HCT116 (cell line): ENCODE measurements around the gene ZSWIM6. TPM values are rescaled to one million over a fixed set of nuclear protein-coding genes. Genes with fewer than 3 reads are reported as not detected.

Source experiments
- ATAC-seq: fragments of 200-7000 bp; cut with Tn5 transposase; 2 replicates; pipeline ENCODE4 v1.9.1; 2020; ENCODE audit warnings: mild to moderate bottlenecking, moderate library complexity
- BruUV-seq: library from RNA; stranded (reverse); fragments of 400-500 nt; replicated peaks from 2 replicates; lab custom pipeline; 2021; lab: Mats Ljungman, UMichigan
- CTCF ChIA-PET: fragments of 300-600 bp; sonication (Branson Sonifier 250); formaldehyde crosslinking; loops from one replicate; lab custom pipeline; 2021; ENCODE audit warnings: antibody characterized with exemption; lab: Charles Lee
- POLR2A ChIA-PET: fragments of 300-600, 350-600 bp; sonication (Branson Sonifier 250); formaldehyde crosslinking; loops from one replicate; lab custom pipeline; 2021; ENCODE audit warnings: antibody characterized with exemption; lab: Charles Lee
- RAD21 ChIA-PET, 2 experiments: fragments of 300-600 bp; sonication (Branson Sonifier 250); formaldehyde crosslinking; loops; one replicate each; lab custom pipeline; 2023; ENCODE audit warnings: low total read pairs in 2 of 2; ENCODE audit not compliant: uncharacterized antibody in 2 of 2, unreplicated experiment in 2 of 2, low non-redundant PET in 1 of 2; lab: Charles Lee
- DNase-seq: peaks from one replicate; pipeline ENCODE4 v3.0.0-alpha.2; 2010; ENCODE audit warnings: low read depth, low spot score
- H2AFZ ChIP-seq: fragments of 200-600 bp; shearing (Covaris generic), sonication (generic); 2 replicates; pipeline ENCODE4 v1.6.1; 2017; ENCODE audit warnings: low read depth, mixed run types, mixed read lengths, antibody characterized with exemption, low read length; ENCODE audit not compliant: poor library complexity, severe bottlenecking
- H3K27ac ChIP-seq: 2 replicates; pipeline ENCODE4 v1.5.1; 2012; ENCODE audit warnings: low read depth, low read length
- H3K27me3 ChIP-seq: fragments of 200-600 bp; sonication (generic); 2 replicates; pipeline ENCODE4 v1.6.1; 2016; ENCODE audit warnings: mixed run types, low read length, mixed read lengths; ENCODE audit not compliant: insufficient read depth
- H3K36me3 ChIP-seq, 2 experiments: fragments of 200-500 bp in 1 of 2; fragments of 200-600 bp in 1 of 2; sonication (Bioruptor generic) in 1 of 2; sonication (generic) in 1 of 2; 2 replicates each; pipeline versions ENCODE4 v1.5.1 to v1.6.1; 2014 to 2016; ENCODE audit warnings: low read length in 2 of 2, inconsistent platforms in 1 of 2, mixed read lengths in 1 of 2, mixed run types in 1 of 2; ENCODE audit not compliant: insufficient read depth in 2 of 2, control insufficient read depth in 1 of 2
- H3K4me1 ChIP-seq, 2 experiments: fragments of 200-600 bp in 1 of 2; sonication (generic) in 1 of 2; 2 replicates each; pipeline versions ENCODE4 v1.5.1 to v1.6.1; 2012 to 2017; ENCODE audit warnings: low read length in 2 of 2, inconsistent platforms in 1 of 2, mild to moderate bottlenecking in 1 of 2, mixed read lengths in 1 of 2, mixed run types in 1 of 2, moderate library complexity in 1 of 2; ENCODE audit not compliant: insufficient read depth in 2 of 2, control insufficient read depth in 1 of 2
- H3K4me2 ChIP-seq: fragments of 200-600 bp; sonication (generic); 2 replicates; pipeline ENCODE4 v1.6.1; 2017; ENCODE audit warnings: mixed run types, low read length, mixed read lengths
- H3K4me3 ChIP-seq, 2 experiments: fragments of 200-600 bp in 1 of 2; sonication (generic) in 1 of 2; replicated peaks in 1 of 2; 2 replicates each; pipeline ENCODE4 v1.5.1; 2011 to 2016; ENCODE audit warnings: low read length in 2 of 2, control low read depth in 1 of 2, low read depth in 1 of 2, mild to moderate bottlenecking in 1 of 2, mixed read lengths in 1 of 2, mixed run types in 1 of 2
- H3K79me2 ChIP-seq: fragments of 200-600 bp; sonication (generic); 2 replicates; pipeline ENCODE4 v1.6.1; 2017; ENCODE audit warnings: mild to moderate bottlenecking, mixed run types, low read length, moderate library complexity, mixed read lengths; ENCODE audit not compliant: insufficient read depth
- H3K9ac ChIP-seq: fragments of 200-600 bp; sonication (generic); 2 replicates; pipeline ENCODE4 v1.6.1; 2016; ENCODE audit warnings: low read length, mixed read lengths
- H3K9me2 ChIP-seq: fragments of 200-600 bp; sonication (generic), shearing (Covaris generic); 2 replicates; pipeline ENCODE4 v1.6.1; 2017; ENCODE audit warnings: mixed run types, mild to moderate bottlenecking, moderate library complexity; ENCODE audit not compliant: insufficient read depth
- H3K9me3 ChIP-seq, 2 experiments: fragments of 200-500 bp in 1 of 2; fragments of 200-600 bp in 1 of 2; sonication (Bioruptor generic) in 1 of 2; sonication (generic) in 1 of 2; 2 replicates each; pipeline ENCODE4 v1.6.1; 2014 to 2017; ENCODE audit warnings: low read length in 2 of 2, mixed read lengths in 2 of 2, inconsistent platforms in 1 of 2, low read depth in 1 of 2, mild to moderate bottlenecking in 1 of 2, mixed run types in 1 of 2, moderate library complexity in 1 of 2; ENCODE audit not compliant: control insufficient read depth in 1 of 2, insufficient read depth in 1 of 2
- H4K20me1 ChIP-seq: fragments of 200-600 bp; sonication (generic), shearing (Covaris generic); 2 replicates; pipeline ENCODE4 v1.6.1; 2017; ENCODE audit warnings: mixed run types, mild to moderate bottlenecking, moderate library complexity; ENCODE audit not compliant: insufficient read depth
- ATF3 ChIP-seq: IDR thresholded peaks from 2 replicates; pipeline ENCODE4 v1.6.1; 2012
- CBX3 ChIP-seq: IDR thresholded peaks from 2 replicates; pipeline ENCODE4 v1.6.1; 2012; ENCODE audit warnings: low read depth
- EGR1 ChIP-seq: IDR thresholded peaks from 2 replicates; pipeline ENCODE4 v1.6.1; 2012; ENCODE audit warnings: low read depth
- ELF1 ChIP-seq: IDR thresholded peaks from 2 replicates; pipeline ENCODE4 v1.6.1; 2012; ENCODE audit warnings: low read depth, borderline replicate concordance
- EZH2 ChIP-seq: fragments of 200-600 bp; sonication (generic); IDR thresholded peaks from 2 replicates; pipeline ENCODE4 v1.6.1; 2017; ENCODE audit warnings: antibody characterized with exemption, mixed run types
- EZH2phosphoT487 ChIP-seq: fragments of 200-600 bp; IDR thresholded peaks from 2 replicates; pipeline ENCODE4 v1.6.1; 2018; ENCODE audit warnings: antibody characterized with exemption, borderline replicate concordance
- FOSL1 ChIP-seq: IDR thresholded peaks from 2 replicates; pipeline ENCODE4 v1.6.1; 2012; ENCODE audit warnings: low read depth
- JUND ChIP-seq: IDR thresholded peaks from 2 replicates; pipeline ENCODE4 v1.6.1; 2012
- POLR2A ChIP-seq: IDR thresholded peaks from 2 replicates; pipeline ENCODE4 v1.7.0; 2011; ENCODE audit warnings: borderline replicate concordance; ENCODE audit not compliant: insufficient read depth, insufficient read length; ENCODE audit errors: extremely low read depth
- POLR2AphosphoS5 ChIP-seq: IDR thresholded peaks from 2 replicates; pipeline ENCODE4 v1.6.1; 2011; ENCODE audit warnings: mild to moderate bottlenecking, low read depth, low read length, moderate library complexity
- RAD21 ChIP-seq: IDR thresholded peaks from 2 replicates; pipeline ENCODE4 v1.6.1; 2012; ENCODE audit warnings: low read depth, mild to moderate bottlenecking
- SIN3A ChIP-seq: IDR thresholded peaks from 2 replicates; pipeline ENCODE4 v1.6.1; 2012; ENCODE audit warnings: low read depth
- SP1 ChIP-seq: IDR thresholded peaks from 2 replicates; pipeline ENCODE4 v1.6.1; 2012; ENCODE audit warnings: low read depth
- SRF ChIP-seq: IDR thresholded peaks from 2 replicates; pipeline ENCODE4 v1.6.1; 2012; ENCODE audit warnings: low read depth
- TCF7L2 ChIP-seq: IDR thresholded peaks from 2 replicates; pipeline ENCODE4 v1.7.0; 2011; ENCODE audit warnings: borderline replicate concordance, inconsistent platforms; ENCODE audit not compliant: insufficient read depth, insufficient read length; ENCODE audit errors: extremely low read depth
- YY1 ChIP-seq: IDR thresholded peaks from 2 replicates; pipeline ENCODE4 v1.6.1; 2011; ENCODE audit warnings: low read length, low read depth, moderate library complexity, mild to moderate bottlenecking; ENCODE audit not compliant: insufficient replicate concordance; ENCODE audit errors: extremely low read depth
- ZFX ChIP-seq: fragments of 450-650 bp; IDR thresholded peaks from 2 replicates; pipeline ENCODE4 v1.6.1; 2017
- intact Hi-C: fragments of 100-400 bp; cut with micrococcal nuclease; formaldehyde crosslinking; loops from 2 replicates; pipeline ENCODE4 v1.10.0; 2022
- total RNA-seq: library from RNA; stranded (reverse); gene quantifications from one replicate; pipeline ENCODE4 v1.2.1, GENCODE V29; 2021; ENCODE audit not compliant: unreplicated experiment
- TF ChIP-seq, protein P1 (sequence below): IDR thresholded peaks from 2 replicates; pipeline ENCODE4 v1.6.1; 2012; ENCODE audit warnings: low read depth
- TF ChIP-seq, protein P2 (sequence below): IDR thresholded peaks from 2 replicates; pipeline ENCODE4 v1.6.1; 2011; ENCODE audit warnings: mild to moderate bottlenecking, low read length, moderate library complexity; ENCODE audit not compliant: insufficient replicate concordance; ENCODE audit errors: extremely low read depth

Gene ZSWIM6
- total RNA-seq, 1 experiment from 2014 or later = 7.4 TPM

DNA sequence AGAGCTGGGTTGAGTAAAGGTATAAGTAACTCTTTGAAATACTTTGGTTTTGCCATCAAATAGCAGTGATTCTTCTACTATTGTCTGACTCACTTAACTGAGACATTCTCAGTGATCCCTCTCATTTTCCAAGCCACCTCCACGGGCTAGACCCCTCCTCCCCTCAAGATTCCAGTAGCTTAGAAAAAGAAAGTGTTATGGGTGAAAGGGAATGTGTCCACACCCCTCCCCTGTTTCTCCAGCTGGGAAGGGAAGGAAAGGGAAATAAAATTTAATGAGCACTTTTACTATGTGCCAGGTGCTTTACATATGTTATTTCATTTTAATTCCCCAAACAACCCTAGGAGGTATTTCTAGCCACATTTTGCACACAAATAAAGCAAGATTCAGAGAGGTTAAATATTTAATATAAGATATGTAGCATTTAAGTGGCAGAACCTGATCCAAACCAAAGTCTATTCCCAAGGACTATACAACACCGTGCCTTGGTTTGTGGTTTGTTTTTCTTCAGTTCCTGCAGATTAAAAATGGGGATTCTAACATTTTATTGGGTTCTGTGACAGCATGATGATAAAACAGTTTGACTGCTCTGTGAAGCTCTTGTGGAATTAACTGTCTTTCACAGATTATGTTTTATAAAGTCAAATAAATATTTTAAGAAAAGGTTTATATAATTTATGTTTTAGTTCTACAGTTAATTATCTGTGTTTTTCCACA, 135.9 kb downstream of the ZSWIM6 start:
- Histone ChIP-seq H3K27ac (no peak overlapping the region), H3K4me3 (no peak overlapping the region), H3K9ac (no peak overlapping the region), H3K79me2 (peaks cover 23% of the 10 kb centered on the region; the same call in 1 of the 2 replicates), H3K9me2 (no peaks in the 10 kb centered on the region), H3K27me3 (no peaks in the 10 kb centered on the region), H2AFZ (no peak overlapping the region), H3K4me1 (peaks cover 5 to 6% of the 10 kb centered on the region in 2 experiments), H3K4me2 (no peak overlapping the region), H4K20me1 (peaks cover 3% of the 10 kb centered on the region; the same call in 1 of the 2 replicates), H3K9me3 (peaks cover 0 to 3% of the 10 kb centered on the region in 2 experiments; a peak in 2 of 4 replicates), H3K36me3 (no peaks in the 10 kb centered on the region)
- no peak for ATAC-seq
- intact Hi-C loops = no loop called here
- ChIA-PET RAD21 (no interaction called here), POLR2A (interaction anchor here (0.7 kb wide), 1 partner anchor 14 kb away, joined by 3 read pairs; no protein-coding TSS in a partner anchor), CTCF (interaction anchor here (1.2 kb wide), 1 partner anchor 17 kb away, joined by 3 read pairs; no protein-coding TSS in a partner anchor)
- DNase-seq = no peak
- BruUV-seq = no TSS peak
- TF ChIP-seq POLR2A (no peak), ZFX (no peak), SIN3A (no peak), ELF1 (no peak), SP1 (no peak), RAD21 (no peak), TCF7L2 (no peak), POLR2AphosphoS5 (no peak), SRF (no peak), CBX3 (no peak), JUND (no peak), EGR1 (no peak), ATF3 (no peak), FOSL1 (no peak), YY1 (no peak), EZH2phosphoT487 (no peak), EZH2 (no peak)
- TF ChIP-seq, protein P1, sequence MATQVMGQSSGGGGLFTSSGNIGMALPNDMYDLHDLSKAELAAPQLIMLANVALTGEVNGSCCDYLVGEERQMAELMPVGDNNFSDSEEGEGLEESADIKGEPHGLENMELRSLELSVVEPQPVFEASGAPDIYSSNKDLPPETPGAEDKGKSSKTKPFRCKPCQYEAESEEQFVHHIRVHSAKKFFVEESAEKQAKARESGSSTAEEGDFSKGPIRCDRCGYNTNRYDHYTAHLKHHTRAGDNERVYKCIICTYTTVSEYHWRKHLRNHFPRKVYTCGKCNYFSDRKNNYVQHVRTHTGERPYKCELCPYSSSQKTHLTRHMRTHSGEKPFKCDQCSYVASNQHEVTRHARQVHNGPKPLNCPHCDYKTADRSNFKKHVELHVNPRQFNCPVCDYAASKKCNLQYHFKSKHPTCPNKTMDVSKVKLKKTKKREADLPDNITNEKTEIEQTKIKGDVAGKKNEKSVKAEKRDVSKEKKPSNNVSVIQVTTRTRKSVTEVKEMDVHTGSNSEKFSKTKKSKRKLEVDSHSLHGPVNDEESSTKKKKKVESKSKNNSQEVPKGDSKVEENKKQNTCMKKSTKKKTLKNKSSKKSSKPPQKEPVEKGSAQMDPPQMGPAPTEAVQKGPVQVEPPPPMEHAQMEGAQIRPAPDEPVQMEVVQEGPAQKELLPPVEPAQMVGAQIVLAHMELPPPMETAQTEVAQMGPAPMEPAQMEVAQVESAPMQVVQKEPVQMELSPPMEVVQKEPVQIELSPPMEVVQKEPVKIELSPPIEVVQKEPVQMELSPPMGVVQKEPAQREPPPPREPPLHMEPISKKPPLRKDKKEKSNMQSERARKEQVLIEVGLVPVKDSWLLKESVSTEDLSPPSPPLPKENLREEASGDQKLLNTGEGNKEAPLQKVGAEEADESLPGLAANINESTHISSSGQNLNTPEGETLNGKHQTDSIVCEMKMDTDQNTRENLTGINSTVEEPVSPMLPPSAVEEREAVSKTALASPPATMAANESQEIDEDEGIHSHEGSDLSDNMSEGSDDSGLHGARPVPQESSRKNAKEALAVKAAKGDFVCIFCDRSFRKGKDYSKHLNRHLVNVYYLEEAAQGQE = no peak
- TF ChIP-seq, protein P2, sequence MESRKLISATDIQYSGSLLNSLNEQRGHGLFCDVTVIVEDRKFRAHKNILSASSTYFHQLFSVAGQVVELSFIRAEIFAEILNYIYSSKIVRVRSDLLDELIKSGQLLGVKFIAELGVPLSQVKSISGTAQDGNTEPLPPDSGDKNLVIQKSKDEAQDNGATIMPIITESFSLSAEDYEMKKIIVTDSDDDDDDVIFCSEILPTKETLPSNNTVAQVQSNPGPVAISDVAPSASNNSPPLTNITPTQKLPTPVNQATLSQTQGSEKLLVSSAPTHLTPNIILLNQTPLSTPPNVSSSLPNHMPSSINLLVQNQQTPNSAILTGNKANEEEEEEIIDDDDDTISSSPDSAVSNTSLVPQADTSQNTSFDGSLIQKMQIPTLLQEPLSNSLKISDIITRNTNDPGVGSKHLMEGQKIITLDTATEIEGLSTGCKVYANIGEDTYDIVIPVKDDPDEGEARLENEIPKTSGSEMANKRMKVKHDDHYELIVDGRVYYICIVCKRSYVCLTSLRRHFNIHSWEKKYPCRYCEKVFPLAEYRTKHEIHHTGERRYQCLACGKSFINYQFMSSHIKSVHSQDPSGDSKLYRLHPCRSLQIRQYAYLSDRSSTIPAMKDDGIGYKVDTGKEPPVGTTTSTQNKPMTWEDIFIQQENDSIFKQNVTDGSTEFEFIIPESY = no peak
